Midbrain (tissue), 1 donor: Measurements from ENCODE around the gene CIDEA.
A peak's percentile ranks its signal among the peaks of the same experiment; 100 is the strongest.

ENCODE experiments used
- DNase-seq: peaks from one replicate; lab custom pipeline; 2025; lab: John Stamatoyannopoulos, UW

Gene CIDEA

DNA sequence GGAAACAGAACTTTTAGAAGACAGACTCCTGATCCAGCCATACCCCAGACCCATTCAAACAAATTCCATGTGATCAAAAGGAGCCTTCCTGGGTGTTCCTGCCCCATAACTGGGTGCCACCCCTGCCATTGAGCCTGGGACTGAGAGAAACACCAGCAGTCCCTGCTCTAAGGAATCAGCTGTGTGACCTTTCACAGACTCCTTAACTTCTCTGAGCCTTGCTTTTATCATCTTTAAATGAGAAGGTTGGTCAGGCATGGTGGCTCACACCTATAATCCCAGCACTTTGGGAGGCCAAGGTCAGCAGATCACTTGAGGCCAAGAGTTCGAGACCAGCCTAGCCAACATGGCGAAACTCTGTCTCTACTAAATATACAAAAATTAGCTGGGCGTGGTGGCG, 20.6 kb downstream of the CIDEA start:
- DNase-seq, result no peak

DNA sequence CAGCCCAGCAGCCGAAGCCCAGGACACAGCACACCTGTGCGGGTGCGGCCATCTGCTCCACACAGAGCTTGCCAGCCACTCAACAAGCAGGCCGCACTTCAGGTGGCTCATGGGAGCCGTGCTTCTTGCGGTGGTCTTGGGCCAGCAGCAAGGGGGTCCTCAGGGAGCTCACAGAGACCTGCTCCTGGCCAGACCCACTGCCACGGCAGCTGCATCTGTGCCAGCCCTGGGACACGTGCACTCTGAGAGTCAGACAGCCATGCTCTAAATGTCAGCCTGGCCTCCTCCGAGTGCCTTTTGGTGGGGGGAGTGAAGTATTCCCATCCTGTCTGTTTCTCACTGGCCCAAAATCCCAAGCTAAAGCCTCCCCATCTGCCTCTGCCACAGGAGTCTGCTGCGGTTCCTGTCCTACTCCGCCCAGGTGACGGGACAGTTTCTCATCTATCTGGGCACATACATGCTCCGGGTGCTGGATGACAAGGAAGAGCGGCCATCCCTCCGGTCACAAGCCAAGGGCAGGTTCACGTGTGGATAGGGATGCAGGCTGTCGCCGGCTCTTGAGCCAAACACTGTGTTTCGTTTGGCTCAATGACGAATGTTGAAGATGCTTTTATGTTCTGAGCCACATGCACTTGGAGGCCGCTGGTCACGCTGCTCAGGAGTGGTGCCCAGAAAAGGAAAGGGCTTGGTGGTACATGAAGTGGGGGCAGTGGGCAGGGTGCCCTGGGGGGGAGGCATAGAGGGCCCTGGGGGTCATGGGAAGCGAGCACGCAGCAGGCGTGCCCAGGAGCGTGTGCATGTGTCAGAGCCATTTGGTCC, 22.8 kb downstream of the CIDEA start:
- no peak for DNase-seq

DNA sequence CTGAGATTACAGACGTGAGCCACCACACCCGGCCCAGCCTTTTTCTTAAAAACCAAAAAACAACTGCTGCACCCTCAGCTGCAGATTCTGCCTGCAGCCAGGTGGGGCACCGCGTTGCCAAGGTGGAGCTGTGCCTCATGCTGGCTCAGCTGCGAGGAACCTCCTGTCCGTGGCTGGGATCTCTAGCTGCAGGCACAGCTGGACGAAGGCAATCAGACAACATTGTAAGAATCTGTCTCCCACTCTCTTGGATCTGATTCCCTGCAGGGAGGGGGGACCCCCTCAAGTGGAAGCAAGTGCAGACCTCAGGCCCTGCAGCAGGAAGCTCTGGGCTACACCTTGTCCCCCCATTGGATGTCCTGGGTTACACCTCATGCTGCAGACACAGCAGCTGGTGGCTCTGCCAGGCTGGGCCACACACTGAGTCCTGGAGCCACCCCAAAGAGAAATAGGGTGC, 24.1 kb downstream of the CIDEA start:
- no peak for DNase-seq

DNA sequence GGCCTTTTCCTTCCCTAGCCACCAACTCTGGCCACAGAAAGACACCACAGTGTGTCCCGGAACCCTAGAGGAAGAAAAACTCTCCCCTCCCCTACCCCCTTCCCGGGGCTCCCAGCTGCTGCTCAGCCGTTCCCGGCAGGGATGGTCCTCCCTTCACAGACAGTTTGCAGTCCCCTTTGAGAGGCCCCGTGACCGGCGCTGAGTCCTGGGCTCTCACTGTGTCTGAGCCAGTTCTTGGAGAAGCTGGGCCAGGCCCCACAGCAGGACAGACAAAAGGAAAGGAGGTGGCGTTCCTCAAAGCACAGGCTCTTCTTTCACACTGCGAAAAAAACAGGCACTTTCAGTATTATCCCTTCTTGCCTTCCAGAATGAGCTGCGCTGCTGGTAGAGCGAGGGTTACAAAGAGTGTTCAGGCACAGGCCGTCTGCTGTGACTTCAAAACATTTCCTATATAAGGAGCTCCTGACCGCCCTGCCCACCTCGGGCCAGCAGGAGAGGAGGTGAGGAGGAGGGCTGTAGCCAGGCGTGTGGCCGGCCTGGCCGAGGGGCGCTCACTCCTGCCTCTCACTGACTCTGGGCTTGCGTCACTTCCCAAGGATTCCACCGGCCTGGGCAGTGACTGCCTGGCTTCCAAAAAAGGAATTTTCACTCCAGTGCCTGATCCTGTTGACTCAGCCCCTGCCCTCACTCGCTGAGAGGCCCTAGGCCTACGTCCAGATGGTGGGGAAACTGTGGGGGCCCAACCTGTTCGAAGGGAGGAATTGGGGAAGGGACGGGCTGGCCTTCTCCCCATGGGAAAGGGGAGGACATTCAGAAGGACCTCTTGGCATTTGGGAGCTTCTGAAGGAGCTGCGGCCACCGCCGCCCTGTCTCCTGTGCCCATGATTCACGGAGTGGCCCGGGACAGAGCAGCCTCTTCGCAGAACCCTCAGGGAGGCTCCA, 24.9 kb downstream of the CIDEA start:
- peak; percentile 65 for DNase-seq

DNA sequence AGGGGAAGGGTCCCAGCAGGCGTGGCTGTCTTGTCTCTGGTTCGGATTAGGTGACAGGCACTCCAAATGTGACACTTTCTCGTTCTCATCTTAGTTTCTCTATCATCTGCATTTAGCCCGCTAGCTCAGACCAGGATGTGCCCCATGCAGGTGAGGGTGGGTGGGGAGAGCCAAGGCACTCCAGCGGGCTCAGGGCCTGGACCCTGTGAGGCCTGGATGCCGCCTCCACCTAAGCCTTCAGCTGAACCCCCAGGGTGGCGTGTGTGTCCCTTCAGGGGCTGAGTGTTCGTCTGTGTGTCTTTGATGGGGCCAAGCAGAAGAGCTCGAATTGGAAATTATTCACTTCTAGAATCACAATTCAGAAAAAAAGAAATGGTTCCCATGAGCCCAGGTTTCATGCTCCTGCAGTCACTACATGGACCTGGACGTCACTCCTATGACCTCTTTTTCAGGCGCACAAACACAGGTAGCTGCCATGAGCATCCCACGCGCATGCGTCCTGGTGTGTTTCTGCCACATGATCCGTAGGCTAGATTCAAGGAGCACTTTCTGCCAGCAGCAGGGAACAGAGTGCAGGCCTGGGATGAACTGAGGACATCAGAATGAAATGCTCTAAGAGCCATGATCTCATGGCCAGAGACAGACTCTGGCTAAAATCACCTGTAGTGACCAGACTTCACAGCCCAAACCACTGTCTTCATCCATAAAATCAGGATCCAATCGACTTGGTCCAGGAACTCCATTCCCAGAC, 25.8 kb downstream of the CIDEA start:
- no peak for DNase-seq

DNA sequence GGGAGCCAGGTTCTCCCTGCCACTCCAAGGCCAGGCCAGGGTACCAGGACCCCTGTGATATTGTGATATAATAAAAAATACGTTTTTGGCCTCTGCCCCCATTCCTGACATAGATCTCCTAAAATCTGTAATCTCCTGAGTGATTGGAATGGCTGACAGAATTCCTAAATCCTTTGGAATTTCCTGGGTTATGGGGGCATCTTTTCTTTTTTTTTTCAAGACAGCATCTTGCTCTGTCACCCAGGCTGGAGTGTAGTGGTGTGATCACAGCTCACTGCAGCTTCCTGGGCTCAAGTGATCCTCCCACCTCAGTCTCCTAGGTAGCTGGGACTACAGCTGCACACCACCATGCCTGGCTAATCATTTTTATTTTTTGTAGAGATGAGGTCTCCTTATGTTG, 27.7 kb downstream of the CIDEA start:
- no peak for DNase-seq

DNA sequence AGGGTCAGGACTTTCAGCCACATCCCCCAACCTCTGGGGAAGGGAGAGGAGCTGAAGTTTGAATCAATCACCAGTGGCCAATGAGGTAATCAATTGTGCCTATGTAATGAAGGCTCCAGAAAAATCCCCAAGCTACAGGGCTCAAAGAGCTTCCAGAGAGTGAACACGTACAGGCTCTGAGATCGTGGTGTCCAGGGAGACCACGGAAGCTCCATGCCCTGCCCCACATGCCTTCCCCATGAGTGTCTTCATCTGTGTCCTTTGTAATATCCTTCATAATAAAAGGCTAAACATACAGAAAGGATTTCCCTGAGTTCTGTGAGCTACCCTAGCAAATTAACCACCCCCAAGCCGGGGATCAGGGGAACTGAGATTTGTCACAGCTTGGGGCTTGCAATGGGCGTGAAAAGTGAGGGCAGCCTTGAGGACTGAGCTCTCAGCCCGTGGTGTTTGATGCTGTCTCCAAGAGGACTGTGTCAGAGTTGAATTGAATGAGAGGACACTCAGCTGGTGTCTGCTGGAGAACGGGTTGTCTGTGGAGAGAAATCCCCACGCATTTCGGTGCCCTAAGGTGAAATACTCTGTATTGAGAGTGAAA, 28.4 kb downstream of the CIDEA start:
- DNase-seq, result no peak

DNA sequence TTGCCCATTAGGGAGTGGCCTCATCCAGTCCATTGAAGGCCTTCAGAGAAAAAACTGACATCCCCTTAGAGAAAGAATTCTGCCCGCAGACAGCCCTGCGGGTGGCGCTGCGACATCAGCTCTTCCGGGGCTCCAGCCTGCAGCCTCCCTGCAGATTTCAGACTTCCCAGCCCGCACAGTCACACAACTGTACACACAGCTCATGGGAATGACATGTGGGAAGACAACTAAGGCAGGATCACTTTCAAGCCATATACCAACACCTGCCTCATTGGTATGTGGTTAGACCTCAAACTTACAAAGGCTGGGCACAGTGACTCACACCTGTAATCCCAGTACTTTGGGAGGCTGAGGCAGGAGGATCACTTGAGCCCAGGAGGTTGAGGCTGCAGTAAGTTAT, 29.1 kb downstream of the CIDEA start:
- no peak for DNase-seq

DNA sequence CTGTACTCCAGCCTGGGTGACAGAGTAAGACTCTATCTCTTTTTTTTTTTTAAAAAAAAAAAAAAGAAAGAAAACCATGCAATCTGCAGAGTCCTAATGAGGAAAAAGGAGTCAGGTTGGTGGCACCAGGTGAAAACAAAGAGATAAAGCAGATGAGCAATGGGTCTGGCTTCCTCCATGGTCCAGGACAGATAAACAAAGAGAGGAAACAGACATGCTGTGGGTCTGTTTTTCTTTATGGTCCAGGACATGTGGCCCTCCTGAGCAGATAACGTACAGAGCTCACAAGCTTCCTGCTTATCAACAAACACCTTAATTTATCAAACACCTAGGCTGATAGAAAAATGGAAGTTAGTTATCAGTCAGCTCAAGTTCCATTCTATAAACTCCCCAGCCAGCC, 29.5 kb downstream of the CIDEA start:
- no peak for DNase-seq

DNA sequence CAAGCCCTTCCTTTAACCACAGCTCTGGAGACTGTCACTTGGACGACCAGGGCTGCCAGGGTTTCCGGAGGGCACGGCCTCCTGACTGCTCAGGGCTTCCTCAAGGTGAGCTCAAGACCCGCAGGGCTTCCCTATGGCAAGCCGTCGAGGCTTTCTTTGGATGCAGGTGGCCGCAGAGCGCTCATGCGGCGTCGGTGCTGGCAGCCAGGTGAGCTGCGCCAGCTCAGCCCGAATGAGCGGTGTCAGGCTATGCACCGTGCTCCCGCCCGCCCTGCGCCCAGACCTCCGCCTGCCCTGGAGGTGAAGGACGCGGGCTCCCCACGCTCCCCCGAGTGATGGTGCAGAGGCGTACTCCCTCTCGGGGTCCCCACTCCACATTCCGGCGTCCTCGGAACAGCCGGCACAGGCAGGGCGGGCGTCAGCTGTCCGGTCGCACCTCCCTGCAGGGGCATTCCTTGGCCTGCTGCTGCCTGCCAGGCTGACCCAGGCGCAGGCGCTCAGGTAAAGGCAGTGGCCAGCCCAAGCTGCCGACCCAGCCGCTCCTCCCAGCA, 33.0 kb downstream of the CIDEA start:
- DNase-seq, result no peak

DNA sequence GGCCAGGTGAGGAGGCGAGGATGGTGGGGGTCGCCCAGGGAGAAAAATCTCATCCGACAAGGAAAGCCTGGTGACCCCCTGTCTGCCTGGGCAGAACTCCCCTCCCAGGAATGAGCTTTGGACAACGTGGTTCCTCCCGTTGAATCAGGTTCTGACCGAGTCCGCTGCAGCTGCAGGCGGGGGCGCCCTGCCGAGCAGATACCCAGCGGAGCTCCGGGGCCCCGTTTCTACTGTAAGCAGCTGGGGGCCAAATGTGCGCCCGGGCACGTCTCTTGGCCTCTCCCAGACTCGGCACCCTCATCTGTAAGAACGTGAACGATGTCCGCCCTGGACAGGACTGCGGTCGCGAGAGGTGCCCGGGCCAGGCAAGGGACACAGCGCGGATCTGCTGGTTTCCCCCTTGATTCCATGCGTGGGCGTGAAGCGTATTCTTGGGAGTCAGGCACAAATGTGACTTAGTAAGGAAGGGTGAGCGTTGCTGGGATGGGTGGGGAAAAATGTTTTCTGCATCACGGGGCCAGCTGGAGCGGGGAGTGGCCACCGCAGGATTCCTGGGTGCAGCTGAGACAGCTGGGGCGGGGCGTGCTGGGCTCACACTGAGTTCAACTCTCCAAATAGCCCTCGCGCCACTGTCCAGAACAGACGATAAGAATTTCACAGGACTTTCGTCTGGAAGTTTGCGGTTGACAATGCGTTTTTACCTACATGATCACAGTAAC, 33.7 kb downstream of the CIDEA start:
- DNase-seq, result no peak

DNA sequence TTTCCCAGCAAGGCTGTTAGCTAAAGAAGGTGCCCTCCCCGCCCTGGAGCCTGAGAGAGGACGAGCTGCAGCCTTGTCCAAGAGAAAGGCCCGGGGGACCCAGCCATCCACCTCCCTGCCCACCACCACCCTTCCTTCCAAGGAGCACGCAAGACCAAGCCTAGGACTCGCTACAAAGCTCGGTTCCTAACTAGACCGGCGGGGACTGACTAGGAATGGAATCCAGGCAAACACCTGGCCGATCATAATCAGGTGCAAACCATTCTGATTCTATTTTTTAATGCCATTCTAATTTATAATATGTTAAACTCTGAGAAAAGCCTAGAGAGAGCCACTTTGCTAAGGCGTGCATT, 34.2 kb downstream of the CIDEA start:
- DNase-seq, result no peak

DNA sequence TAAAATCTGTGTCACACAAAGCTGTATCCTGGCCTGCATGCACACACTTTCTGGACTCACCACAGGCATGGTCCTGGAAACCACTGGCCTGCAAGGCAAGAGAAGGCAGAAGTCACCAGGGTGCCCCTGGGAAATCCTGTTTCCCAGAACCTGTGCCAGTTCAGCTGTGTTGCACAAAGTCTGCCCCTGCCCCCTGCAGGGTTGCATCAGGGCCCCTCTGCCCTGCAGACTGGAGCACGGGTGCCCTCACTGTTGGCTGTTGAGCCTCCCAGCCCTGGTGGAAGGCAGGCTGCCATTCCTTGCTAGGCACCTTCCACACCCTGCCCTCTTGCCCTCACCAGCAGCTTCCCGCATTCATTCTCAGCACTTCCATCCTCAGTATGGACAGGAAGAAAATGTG, 35.9 kb downstream of the CIDEA start:
- DNase-seq, result no peak

DNA sequence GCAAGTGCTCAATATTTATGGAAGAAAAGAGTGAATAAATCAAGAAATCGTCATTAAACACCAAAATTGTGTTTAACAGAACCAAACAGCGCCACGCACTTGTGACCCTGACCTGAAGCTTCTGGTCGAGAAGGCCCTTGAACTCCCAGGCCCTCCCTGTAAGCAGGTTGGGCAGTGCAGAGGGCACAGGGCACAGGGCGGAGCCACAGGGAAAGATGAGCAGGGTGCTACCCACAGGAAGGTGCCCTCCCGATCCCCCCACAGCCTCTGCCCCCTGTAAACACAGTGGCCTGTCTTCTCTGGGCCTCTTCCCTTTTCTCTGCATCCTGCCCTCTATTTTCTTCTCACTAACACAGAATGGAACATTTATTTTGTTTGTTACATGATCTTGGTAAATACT, 37.0 kb downstream of the CIDEA start:
- DNase-seq, result no peak

DNA sequence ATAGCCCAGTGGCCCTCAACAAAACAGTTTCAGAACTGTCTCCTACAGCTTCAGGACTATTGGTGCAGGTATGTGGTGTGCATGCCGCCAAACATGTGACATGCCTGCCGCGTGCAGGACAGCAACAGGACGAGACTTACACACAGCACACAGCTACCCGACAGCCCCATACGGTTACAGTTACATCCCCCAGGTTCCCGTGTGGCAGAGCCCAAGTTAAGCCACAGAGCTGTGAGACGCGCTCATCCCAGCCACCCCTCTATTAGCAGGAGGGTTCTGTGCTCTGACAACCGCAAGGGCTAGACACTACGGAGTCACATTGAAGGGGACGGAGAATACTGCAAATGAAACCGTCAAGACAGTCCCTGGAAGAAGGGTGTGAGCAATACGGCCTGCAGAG, 37.5 kb downstream of the CIDEA start:
- DNase-seq, result no peak

DNA sequence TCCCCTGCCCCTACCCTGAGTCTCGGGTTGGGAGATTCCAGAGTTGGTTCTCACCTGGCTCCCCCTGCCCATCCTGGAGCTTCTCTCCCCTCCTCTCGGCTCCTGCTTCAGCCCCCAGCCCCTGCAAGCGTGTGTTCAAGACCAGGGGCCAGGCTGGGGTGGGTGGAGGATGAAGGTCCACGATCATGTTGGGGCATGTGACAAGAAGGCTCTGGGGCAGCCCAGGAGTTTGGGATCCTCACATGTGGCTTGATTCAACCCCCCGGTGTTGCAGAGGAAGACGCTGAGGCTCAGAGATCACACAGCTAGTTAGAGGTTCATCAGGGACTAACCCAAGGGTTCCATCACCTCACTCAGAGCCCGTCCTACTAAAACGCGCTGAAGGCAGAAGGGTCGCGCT, 39.7 kb downstream of the CIDEA start:
- no peak for DNase-seq

DNA sequence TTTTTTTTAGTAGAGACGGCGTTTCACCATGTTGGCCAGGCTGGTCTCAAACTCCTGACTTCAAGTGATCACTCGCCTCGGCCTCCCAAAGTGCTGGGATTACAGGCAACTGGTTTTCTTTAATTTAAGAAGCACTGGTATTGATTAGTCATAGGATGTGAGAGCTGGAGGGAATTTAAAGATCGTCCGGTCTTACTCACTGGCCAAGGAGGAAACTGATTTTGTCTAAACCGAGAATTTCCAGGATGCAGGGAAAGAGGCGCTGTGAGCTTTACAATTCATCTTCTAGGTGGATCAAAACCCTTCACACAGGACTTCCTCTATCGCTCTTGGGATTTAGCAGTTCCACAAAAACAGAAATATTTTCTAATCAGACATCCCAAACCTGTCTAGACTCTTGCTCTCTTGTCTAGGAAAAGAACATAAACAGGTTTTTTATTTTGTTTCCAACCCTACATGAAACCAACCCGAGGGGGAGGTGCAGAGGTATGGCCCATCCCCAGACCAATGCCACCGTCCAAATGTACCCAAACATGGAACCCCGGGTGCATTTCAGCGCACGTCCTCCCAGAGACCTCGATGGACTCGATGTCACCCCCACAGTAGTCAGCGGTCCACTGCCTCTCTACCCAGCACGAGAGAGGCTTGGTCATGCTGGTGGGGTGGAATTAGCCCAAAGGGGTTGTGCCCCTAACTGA, 41.4 kb downstream of the CIDEA start:
- DNase-seq, result no peak

DNA sequence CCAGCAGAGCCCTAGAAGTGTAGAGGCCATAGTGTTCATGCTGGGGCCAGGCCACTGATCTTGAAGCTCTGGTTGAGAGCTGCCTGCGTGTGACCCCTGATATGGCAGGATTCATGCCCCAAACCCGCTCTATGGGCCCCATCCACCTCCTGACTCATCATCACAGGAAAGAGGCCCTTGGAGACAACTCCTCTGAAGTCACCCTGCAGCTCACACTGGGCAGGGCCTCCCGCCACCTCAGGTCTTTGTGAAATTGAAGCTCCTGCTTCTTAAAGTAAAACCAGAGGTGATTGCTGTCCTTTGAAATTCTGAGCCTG, 41.9 kb downstream of the CIDEA start:
- DNase-seq, result no peak

DNA sequence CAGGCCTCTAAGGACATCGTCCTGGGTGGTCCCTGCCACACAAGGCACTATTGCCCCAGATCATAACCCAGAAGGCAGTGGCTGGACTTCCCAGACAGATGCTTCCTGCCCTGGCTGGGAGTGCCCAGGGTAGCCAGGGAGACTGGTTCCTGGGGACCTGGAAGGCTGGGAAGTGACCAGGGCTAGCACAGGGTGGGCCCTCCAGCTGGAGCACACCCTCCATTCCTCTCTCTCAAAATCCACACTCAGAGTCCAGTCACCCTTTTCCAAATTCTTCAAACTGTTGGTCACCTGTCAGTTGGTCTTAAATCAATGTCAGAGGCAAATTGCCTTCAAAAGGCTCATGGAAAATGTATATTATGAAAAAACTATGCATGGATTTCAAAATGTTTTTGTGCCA, 42.3 kb downstream of the CIDEA start:
- no peak for DNase-seq

DNA sequence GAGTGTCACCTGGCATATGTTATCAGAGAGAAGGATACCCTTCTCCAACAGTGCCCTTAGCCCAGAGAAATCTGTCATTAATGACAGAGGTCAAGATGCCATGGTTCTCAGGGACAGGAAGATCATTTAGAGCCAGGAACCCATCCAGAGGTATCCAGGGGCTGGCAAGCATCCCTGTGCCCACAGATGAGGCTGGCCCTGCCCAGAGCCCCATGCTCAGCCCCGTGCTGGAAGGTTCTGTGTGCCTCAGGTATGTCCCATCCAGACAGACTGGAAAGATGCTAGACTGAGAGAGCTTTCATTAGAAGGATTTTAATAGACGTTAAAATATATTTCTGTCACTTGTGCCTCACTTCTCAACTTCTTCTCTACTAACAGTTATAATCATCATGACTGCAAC, 45.7 kb downstream of the CIDEA start:
- no peak for DNase-seq
